22Rv1 (cell line): ENCODE data around the gene RASGEF1C.

Experiments used
- CTCF ChIP-seq: fragments of 450-650 bp; IDR thresholded peaks from 2 replicates; pipeline ENCODE4 v1.5.1; 2017; ENCODE audit warnings: mild to moderate bottlenecking
- ZFX ChIP-seq: fragments of 450-650 bp; IDR thresholded peaks from 2 replicates; pipeline ENCODE4 v1.6.1; 2017; ENCODE audit warnings: antibody characterized with exemption, borderline replicate concordance

- TF ChIP-seq CTCF (no peak), ZFX (no peak)
Observed at GRCh38 chr5:180170810-180171567, 38.0 kb downstream of the RASGEF1C start.
